GM12864 (cell line): Measurements from ENCODE around the gene RBM26.

Source experiments
- DNase-seq: peaks from one replicate; pipeline ENCODE4 v3.0.0-alpha.2; 2011; ENCODE audit warnings: low read depth
- H3K4me3 ChIP-seq: 2 replicates; pipeline ENCODE4 v1.5.1; 2011; ENCODE audit warnings: mild to moderate bottlenecking, low read depth, low read length, control low read depth
- TF ChIP-seq, protein P1 (sequence below): IDR thresholded peaks from 2 replicates; pipeline ENCODE4 v1.5.1; 2011; ENCODE audit warnings: low read depth, mild to moderate bottlenecking, moderate library complexity, low read length, control low read depth, inconsistent platforms; ENCODE audit errors: missing control alignments

The RBM26 gene

DNA sequence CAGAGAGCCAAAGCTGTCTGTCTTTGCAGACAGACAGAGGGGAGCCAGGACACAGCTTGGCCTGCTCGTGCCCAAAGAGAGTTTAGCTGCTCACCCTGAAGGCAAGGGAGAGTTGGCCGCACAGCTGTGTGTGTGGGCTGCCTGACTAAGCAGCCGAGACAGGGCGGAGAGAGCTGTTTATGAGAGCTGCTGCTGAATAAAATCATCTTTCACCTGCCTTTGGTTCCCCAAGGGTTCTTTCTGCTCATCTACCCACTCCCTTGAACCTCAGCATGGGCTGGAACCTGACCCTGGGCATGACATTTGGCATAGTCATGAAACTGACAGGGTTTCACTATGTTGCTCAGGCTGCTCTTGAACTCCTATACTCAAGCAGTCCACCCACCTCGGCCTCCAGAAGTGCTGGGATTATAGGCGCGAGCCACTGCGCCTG, 98.2 kb downstream of the RBM26 start:
- TF ChIP-seq, protein P1, sequence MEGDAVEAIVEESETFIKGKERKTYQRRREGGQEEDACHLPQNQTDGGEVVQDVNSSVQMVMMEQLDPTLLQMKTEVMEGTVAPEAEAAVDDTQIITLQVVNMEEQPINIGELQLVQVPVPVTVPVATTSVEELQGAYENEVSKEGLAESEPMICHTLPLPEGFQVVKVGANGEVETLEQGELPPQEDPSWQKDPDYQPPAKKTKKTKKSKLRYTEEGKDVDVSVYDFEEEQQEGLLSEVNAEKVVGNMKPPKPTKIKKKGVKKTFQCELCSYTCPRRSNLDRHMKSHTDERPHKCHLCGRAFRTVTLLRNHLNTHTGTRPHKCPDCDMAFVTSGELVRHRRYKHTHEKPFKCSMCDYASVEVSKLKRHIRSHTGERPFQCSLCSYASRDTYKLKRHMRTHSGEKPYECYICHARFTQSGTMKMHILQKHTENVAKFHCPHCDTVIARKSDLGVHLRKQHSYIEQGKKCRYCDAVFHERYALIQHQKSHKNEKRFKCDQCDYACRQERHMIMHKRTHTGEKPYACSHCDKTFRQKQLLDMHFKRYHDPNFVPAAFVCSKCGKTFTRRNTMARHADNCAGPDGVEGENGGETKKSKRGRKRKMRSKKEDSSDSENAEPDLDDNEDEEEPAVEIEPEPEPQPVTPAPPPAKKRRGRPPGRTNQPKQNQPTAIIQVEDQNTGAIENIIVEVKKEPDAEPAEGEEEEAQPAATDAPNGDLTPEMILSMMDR, result no peak
- DNase-seq, result no peak
- no peak overlapping the region for H3K4me3 ChIP-seq

DNA sequence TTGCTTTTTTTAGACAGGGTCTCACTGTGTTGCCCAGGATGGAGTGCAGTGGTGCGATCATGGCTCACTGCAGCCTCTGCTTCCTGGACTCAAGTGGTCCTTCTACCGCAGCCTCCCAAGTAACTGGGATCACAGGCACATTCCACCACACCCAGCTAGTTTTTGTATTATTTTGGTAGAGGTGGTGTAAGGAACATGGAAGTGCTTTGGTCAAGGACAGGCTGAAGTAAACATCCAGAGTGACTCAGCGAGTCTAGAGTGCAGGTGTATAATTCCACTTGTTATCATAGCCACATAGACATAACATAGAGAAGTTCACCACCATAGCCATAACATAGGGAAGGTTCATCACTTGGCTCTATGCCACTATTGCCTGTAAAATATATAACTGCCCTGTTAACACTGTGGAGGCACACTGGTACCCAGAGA, 98.6 kb downstream of the RBM26 start:
- no peak for DNase-seq
- no peak overlapping the region for H3K4me3 ChIP-seq
- TF ChIP-seq, protein P1, result no peak

DNA sequence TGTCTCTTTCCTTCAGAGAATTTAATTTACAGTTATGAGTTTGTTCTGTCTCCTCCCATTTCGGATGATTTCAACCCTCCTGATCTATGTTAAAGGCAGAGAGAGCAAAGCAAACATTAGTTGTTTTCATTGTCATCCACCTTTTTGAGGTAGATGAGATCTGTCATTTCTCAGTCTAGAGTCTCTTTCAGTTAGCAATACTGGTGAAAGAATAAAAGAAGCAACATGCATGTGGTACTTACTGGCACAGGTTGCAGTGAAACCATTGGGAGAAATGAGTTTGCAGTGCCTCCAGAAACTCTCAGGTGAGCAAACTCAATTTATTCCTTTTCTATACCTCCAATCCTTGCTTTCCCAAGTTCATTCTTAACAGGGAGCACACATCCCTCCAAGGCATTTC, 99.4 kb downstream of the RBM26 start:
- TF ChIP-seq, protein P1, result no peak

DNA sequence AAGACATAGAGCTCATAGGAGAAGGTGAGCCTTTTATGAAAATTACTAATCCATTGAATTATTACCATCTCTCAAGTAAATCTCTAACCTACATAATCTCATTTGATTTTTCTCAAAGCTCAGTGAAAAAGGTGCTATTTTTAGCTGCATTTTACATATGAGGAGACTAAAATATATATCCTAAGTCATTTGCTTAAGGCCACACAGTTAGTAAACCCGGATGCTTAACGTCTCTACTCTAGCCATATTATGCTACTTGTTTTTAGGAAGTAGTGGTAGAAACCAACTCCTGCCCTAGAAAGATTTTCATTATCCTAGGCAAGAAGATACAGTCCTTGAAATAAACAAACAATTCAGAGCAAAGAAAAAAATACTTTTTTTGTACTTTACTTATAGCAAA, 108.9 kb downstream of the RBM26 start:
- TF ChIP-seq, protein P1, result no peak
- H3K4me3 ChIP-seq, result no peak overlapping the region
- DNase-seq, result no peak

More for the DNA sequence above, 99.4 kb downstream of the RBM26 start:
- no peak overlapping the region for H3K4me3 ChIP-seq
- DNase-seq, result no peak

DNA sequence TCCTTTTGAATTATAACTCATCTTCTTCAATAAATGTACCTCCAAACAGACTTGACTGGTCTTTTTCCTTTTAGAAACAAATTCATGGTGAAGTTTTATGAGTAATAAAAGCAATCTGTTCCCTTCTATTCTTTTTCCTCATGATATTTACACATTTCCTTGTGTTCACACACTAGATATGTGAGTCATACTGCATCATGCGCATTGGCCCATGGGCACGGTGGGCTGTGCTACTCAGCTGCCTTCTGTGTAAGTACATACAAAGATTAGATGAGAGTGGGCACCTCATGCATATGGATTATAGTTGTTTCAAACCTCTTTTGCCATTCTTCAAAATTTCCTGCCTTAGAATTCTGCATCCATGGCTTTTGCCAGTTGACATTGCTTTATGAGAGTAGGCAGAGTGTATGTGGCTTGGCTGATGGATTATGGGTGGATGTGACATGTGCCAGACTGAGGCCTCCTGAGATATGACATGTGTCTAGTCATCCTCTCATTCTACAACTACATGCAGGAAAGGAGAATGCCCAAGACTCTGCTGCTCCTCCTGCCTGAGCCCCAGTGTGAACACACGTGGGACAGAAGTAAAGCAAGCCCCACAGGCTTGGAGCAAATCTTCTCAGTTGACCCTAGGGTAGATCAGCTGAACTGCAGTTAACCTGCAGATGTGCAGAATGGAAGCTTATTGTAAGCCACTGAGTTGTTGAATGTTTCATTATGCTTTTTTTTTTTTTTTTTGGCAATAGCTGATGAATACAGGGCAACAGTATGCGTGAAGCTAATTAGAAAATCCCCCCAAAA, 109.9 kb downstream of the RBM26 start:
- H3K4me3 ChIP-seq, result no peak overlapping the region
- TF ChIP-seq, protein P1, result no peak
- no peak for DNase-seq

DNA sequence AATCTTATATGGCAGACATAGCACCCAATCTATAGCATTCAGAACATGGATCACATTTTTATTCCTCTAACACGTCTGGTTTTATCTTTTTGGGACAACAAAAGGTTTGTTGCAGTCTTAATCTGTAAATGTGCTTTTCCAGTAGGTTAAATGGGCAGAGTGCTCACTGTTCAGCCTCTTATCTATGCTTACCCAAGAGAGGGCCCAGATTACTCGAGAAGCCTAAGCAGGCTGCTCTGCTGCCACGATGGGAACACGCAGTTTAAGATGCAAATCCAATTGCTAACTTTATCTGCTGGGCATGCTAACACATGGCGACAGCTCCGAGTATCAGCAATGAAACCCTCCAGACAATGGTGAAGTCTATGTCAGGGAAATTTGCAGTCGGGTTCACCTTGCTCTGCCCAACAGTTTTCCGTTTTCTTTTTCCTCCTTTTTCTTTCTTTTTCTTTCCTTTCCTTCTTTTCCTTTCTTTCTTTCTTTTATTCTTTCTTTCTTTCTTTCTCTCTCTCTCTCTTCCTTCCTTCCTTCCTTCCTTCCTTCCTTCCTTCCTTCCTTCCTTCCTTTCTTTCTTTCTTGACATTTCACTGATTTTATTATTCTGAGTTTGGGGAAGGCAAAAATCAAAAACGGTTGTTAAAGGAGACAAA, 115.3 kb downstream of the RBM26 start:
- no peak for DNase-seq
- H3K4me3 ChIP-seq, result no peak overlapping the region
- TF ChIP-seq, protein P1, result no peak
